Psoas muscle (tissue), 8 donors: Measurements from ENCODE around the gene RNF26. TPM values are rescaled to one million over a fixed set of nuclear protein-coding genes. Genes with fewer than 3 reads are reported as not detected.

Source experiments
- ATAC-seq, 4 donors: fragments of 200-7000 bp; cut with Tn5 transposase; one replicate each; pipeline ENCODE4 v1.9.1; 2020; ENCODE audit warnings: moderate library complexity in 3 of 4, mild to moderate bottlenecking in 2 of 4
- DNase-seq, 2 donors: peaks; one replicate each; pipeline ENCODE4 v3.0.0-alpha.2; 2020
- H3K27ac ChIP-seq: fragments of 200-600 bp; one replicate; pipeline ENCODE4 v1.8.0; 2022
- H3K27me3 ChIP-seq, 3 donors: fragments of 200-600 bp in 1 of 3; one replicate each; pipeline versions ENCODE4 v1.6.1 to v1.8.0; 2013 to 2022; ENCODE audit warnings: low read length in 2 of 3, mild to moderate bottlenecking in 2 of 3, moderate library complexity in 1 of 3; ENCODE audit not compliant: insufficient read depth in 3 of 3
- H3K36me3 ChIP-seq, 2 donors: fragments of 200-600 bp in 1 of 2; one replicate each; pipeline versions ENCODE4 v1.6.1 to v1.8.0; 2013 to 2022; ENCODE audit warnings: low read depth in 1 of 2, mild to moderate bottlenecking in 1 of 2, moderate library complexity in 1 of 2; ENCODE audit not compliant: insufficient read depth in 1 of 2
- H3K4me1 ChIP-seq: fragments of 200-600 bp; one replicate; pipeline ENCODE4 v1.8.0; 2022
- H3K4me3 ChIP-seq: fragments of 200-600 bp; one replicate; pipeline ENCODE4 v1.8.0; 2022; ENCODE audit warnings: mild to moderate bottlenecking
- H3K9me3 ChIP-seq: fragments of 200-600 bp; one replicate; pipeline ENCODE4 v1.8.0; 2022
- WGBS, 3 donors: extraction: QIAGEN DNeasy Blood & Tissue Kit; methylation state at CpG; one replicate each; pipeline versions ENCODE4 v1.1.6 to v1.1.7; 2013; 5-methylcytosine and 5-hydroxymethylcytosine counted together
- intact Hi-C, 2 donors: fragments of 100-400 bp; cut with DNase I; formaldehyde crosslinking; loops; one replicate each; pipeline versions ENCODE4 v1.11.0 to v1.14.2; 2022
- polyA plus RNA-seq, 3 donors: library from polyadenylated mRNA; stranded (reverse); fragments of 200-250 nt; gene quantifications; one replicate each; pipeline ENCODE4 v1.2.3, GENCODE V29; 2013
- total RNA-seq, 4 donors: library from RNA; stranded (reverse); fragmentation: NEBNext Ultra II Directional in 2 of 4; extraction: Animal tissue kit (Norgen Biotek cat#: 25700) in 2 of 4; gene quantifications; one replicate each; pipeline versions ENCODE4 v1.2.1 to v1.2.4, GENCODE V29; 2021 to 2023
- TF ChIP-seq, protein P1 (sequence below): fragments of 200-600 bp; IDR thresholded peaks from one replicate; pipeline ENCODE4 v1.8.0; 2022; ENCODE audit warnings: antibody characterized with exemption
- donor health status: healthy with polysubstance abuse.
- donor health status: DM: no; HTN: no; CAD: no; lungs with moderate emphysema.
- donor health status: Bipolar disorder and iron deficiency.
- donor health status: healthy.
- donor health status: DM: yes; HTN: yes; CAD: no.
- donor health status: DM: no; HTN: no; CAD: no.
- donor health status: DM: no; HTN: no; CAD: no.
- donor health status: DM: yes; HTN: yes; CAD: no.

Gene RNF26
- total and polyA plus RNA-seq, 7 donors = 5.8 to 8.9 (median 7.3) TPM

GRCh38 chr11:119330237-119330636 is 4.1 kb upstream of the RNF26 start:
- H3K27ac ChIP-seq = no peak overlapping the region
- WGBS, 3 donors = 46 to 57% (median 50%) methylated on average over 1 of the region's 1 CpG
- TF ChIP-seq, protein P1, sequence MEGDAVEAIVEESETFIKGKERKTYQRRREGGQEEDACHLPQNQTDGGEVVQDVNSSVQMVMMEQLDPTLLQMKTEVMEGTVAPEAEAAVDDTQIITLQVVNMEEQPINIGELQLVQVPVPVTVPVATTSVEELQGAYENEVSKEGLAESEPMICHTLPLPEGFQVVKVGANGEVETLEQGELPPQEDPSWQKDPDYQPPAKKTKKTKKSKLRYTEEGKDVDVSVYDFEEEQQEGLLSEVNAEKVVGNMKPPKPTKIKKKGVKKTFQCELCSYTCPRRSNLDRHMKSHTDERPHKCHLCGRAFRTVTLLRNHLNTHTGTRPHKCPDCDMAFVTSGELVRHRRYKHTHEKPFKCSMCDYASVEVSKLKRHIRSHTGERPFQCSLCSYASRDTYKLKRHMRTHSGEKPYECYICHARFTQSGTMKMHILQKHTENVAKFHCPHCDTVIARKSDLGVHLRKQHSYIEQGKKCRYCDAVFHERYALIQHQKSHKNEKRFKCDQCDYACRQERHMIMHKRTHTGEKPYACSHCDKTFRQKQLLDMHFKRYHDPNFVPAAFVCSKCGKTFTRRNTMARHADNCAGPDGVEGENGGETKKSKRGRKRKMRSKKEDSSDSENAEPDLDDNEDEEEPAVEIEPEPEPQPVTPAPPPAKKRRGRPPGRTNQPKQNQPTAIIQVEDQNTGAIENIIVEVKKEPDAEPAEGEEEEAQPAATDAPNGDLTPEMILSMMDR = no peak
- H3K9me3 ChIP-seq = no peaks in the 10 kb centered on the region
- H3K4me1 ChIP-seq = peaks cover under 1% of the 10 kb centered on the region
- no peaks in the 10 kb centered on the region for H3K27me3 ChIP-seq
- H3K36me3 ChIP-seq = no peaks in the 10 kb centered on the region
- intact Hi-C loops = no loop called here
- no peak overlapping the region for H3K4me3 ChIP-seq
- no peak for DNase-seq
- ATAC-seq = no peak

- Histone ChIP-seq H3K36me3 (peaks cover 0 to 11% of the 10 kb centered on the region in 2 donors), H3K4me3 (no peak overlapping the region), H3K27me3 (no peaks in the 10 kb centered on the region), H3K9me3 (no peaks in the 10 kb centered on the region), H3K4me1 (peaks cover 21% of the 10 kb centered on the region), H3K27ac (no peak overlapping the region)
- intact Hi-C loops = no loop called here
- 72 to 75% (median 73%) methylated on average over 4 of the region's 4 CpGs for WGBS, 3 donors
- ATAC-seq = no peak
- TF ChIP-seq, protein P1 = no peak
- no peak for DNase-seq
Observed at GRCh38 chr11:119332111-119332765, 2.1 kb upstream of the RNF26 start.

DNA sequence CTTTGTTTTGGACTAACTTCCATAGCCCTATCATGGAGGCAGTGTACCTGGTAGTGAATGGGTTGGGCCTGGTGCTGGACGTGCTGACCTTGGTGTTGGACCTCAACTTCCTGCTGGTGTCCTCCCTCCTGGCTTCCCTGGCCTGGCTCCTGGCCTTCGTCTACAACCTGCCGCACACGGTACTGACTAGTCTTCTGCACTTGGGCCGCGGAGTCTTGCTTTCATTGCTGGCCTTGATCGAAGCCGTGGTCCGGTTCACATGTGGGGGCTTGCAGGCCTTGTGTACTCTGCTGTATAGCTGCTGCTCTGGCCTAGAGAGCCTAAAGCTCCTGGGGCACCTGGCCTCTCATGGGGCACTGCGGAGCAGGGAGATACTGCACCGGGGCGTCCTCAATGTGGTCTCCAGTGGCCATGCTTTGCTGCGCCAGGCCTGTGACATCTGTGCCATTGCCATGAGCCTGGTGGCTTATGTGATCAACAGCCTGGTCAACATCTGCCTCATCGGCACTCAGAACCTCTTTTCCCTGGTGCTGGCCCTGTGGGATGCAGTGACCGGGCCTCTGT is 846 bp downstream of the RNF26 start:
- Histone ChIP-seq H3K27me3 (no peaks in the 10 kb centered on the region), H3K4me3 (peak overlapping the region; percentile 94), H3K4me1 (peaks cover 45% of the 10 kb centered on the region), H3K36me3 (peaks cover 0 to 11% of the 10 kb centered on the region in 2 donors), H3K9me3 (no peaks in the 10 kb centered on the region), H3K27ac (peak overlapping the region; percentile 95)
- DNase-seq = no peak
- WGBS, 3 donors = 43 to 52% (median 49%) methylated on average over 15 of the region's 15 CpGs
- no peak for ATAC-seq
- TF ChIP-seq, protein P1 = no peak
- intact Hi-C loops = loop anchor here (2.0 to 5.0 kb wide), 2 partner anchors 36 to 128 kb away; partner anchors contain the start of gene CBL (in 2 of the 2)

- peak; percentile 61 to 72 (median 69) for ATAC-seq
- 52 to 62% (median 58%) methylated on average over 30 of the region's 30 CpGs for WGBS, 3 donors
- Histone ChIP-seq H3K4me1 (peaks cover 53% of the 10 kb centered on the region), H3K27me3 (peaks cover 0 to under 1% (median 0%) of the 10 kb centered on the region in 3 donors), H3K9me3 (no peaks in the 10 kb centered on the region), H3K4me3 (peak overlapping the region; percentile 94), H3K27ac (peak overlapping the region; percentile 95), H3K36me3 (peaks cover 0 to 11% of the 10 kb centered on the region in 2 donors)
- TF ChIP-seq, protein P1 = no peak
- intact Hi-C loops = loop anchor here (2.0 to 5.0 kb wide), 2 partner anchors 37 to 129 kb away; partner anchors contain the start of gene CBL (in 2 of the 2)
- DNase-seq = peak; percentile 69 to 90
Observed at GRCh38 chr11:119335655-119336543, 1.6 kb downstream of the RNF26 start.
